K562 (cell line): ENCODE data around the gene GLRX. TPM values are rescaled to one million over a fixed set of nuclear protein-coding genes. Genes with fewer than 3 reads are reported as not detected.

Experiments
- ATAC-seq: fragments of 200-7000 bp; cut with Tn5 transposase; 3 replicates; pipeline ENCODE4 v1.9.1; 2020; ENCODE audit warnings: moderate library complexity
- BruUV-seq: library from RNA; stranded (reverse); fragments of 400-500 nt; replicated peaks from 2 replicates; lab custom pipeline; 2021; lab: Mats Ljungman, UMichigan
- CTCF ChIA-PET: fragments of 300-600 bp; formaldehyde crosslinking; extraction: SDS; loops from one replicate; lab custom pipeline; 2021; ENCODE audit warnings: low intra/inter-chr PET ratio; lab: Yijun Ruan, JAX
- POLR2A ChIA-PET: fragments of 300-600, 350-650 bp; sonication (Branson Sonifier 250); formaldehyde crosslinking; extraction: SDS; loops from one replicate; lab custom pipeline; 2021; ENCODE audit warnings: antibody characterized with exemption, inconsistent platforms; lab: Yijun Ruan, JAX
- DNase-seq, 4 experiments: peaks; one replicate each; pipeline versions ENCODE4 v3.0.0 to v3.0.0-alpha.2; 2011 to 2018; ENCODE audit warnings: low spot score in 3 of 4, mixed read lengths in 3 of 4; ENCODE audit errors: extremely low read depth in 1 of 4
- FAIRE-seq: peaks from 2 replicates; lab custom pipeline; 2011; peaks lifted over from hg19 to GRCh38; lab: Jason Lieb, UNC
- H2AFZ ChIP-seq: 2 replicates; pipeline ENCODE4 v1.6.0; 2011; ENCODE audit warnings: low read depth, low read length, control low read depth, inconsistent platforms
- H3K27ac ChIP-seq: fragments of 200-600 bp; 3 replicates; pipeline ENCODE4 v1.8.0; 2011; ENCODE audit warnings: low read depth, mild to moderate bottlenecking, control low read depth, inconsistent platforms, low read length, moderate library complexity, mixed read lengths; ENCODE audit errors: extremely low read depth
- H3K27me3 ChIP-seq, 2 experiments: fragments of 300-600 bp in 1 of 2; 2 replicates in 1 of 2; 3 replicates in 1 of 2; pipeline versions ENCODE4 v1.6.0 to v1.8.0; 2011; ENCODE audit warnings: inconsistent platforms in 2 of 2, low read length in 2 of 2, mild to moderate bottlenecking in 1 of 2, mixed read lengths in 1 of 2, moderate library complexity in 1 of 2; ENCODE audit not compliant: control insufficient read depth in 2 of 2, insufficient read depth in 2 of 2
- H3K36me3 ChIP-seq: fragments of 300-600 bp; 3 replicates; pipeline ENCODE4 v1.8.0; 2011; ENCODE audit warnings: mild to moderate bottlenecking, low read length, inconsistent platforms; ENCODE audit not compliant: control insufficient read depth, insufficient read depth
- H3K4me1 ChIP-seq, 2 experiments: fragments of 200-600 bp in 1 of 2; replicated peaks in 1 of 2; 2 replicates in 1 of 2; 3 replicates in 1 of 2; pipeline versions ENCODE4 v1.5.1 to v1.8.0; 2011; ENCODE audit warnings: inconsistent platforms in 2 of 2, low read length in 2 of 2, mild to moderate bottlenecking in 1 of 2, mixed read lengths in 1 of 2, moderate library complexity in 1 of 2; ENCODE audit not compliant: control insufficient read depth in 2 of 2, insufficient read depth in 2 of 2
- H3K4me2 ChIP-seq: 2 replicates; pipeline ENCODE4 v1.6.1; 2011; ENCODE audit warnings: low read length, control low read depth, inconsistent platforms, mixed read lengths; ENCODE audit not compliant: insufficient read depth
- H3K4me3 ChIP-seq: fragments of 200-600 bp; sonication (generic), shearing (Covaris generic); 2 replicates; pipeline ENCODE4 v1.5.1; 2016; ENCODE audit warnings: control low read depth, inconsistent platforms
- H3K79me2 ChIP-seq: fragments of 200-600 bp; 3 replicates; pipeline ENCODE4 v1.8.0; 2011; ENCODE audit warnings: low read length, inconsistent platforms; ENCODE audit not compliant: control insufficient read depth, insufficient read depth
- H3K9ac ChIP-seq, 2 experiments: 2 replicates each; pipeline versions ENCODE4 v1.6.0 to v1.6.1; 2011; ENCODE audit warnings: low read depth in 2 of 2, low read length in 2 of 2, control low read depth in 1 of 2, inconsistent platforms in 1 of 2, mild to moderate bottlenecking in 1 of 2, mixed read lengths in 1 of 2; ENCODE audit not compliant: insufficient read depth in 1 of 2
- H3K9me1 ChIP-seq: one replicate; pipeline ENCODE4 v1.6.0; 2011; ENCODE audit warnings: inconsistent platforms, mild to moderate bottlenecking, low read length, moderate library complexity; ENCODE audit not compliant: control insufficient read depth, insufficient read depth
- H3K9me3 ChIP-seq: replicated peaks from 2 replicates; pipeline ENCODE4 v1.5.1; 2011; ENCODE audit warnings: low read depth, low read length, inconsistent platforms; ENCODE audit not compliant: control insufficient read depth, insufficient read depth
- H4K20me1 ChIP-seq: replicated peaks from 2 replicates; pipeline ENCODE4 v1.6.1; 2011; ENCODE audit warnings: low read length, inconsistent platforms, mixed read lengths; ENCODE audit not compliant: control insufficient read depth, insufficient read depth
- PHB2 ChIP-seq: fragments of 450-650 bp; IDR thresholded peaks from 2 replicates; pipeline ENCODE4 v1.6.1; 2017; ENCODE audit warnings: low read depth
- POLR2AphosphoS2 ChIP-seq: IDR thresholded peaks from 2 replicates; pipeline ENCODE4 v1.6.1; 2012; ENCODE audit warnings: low read length, improper control_type of control experiment
- THAP7 ChIP-seq: fragments of 250-450 bp; sonication (Bioruptor Pico); IDR thresholded peaks from 2 replicates; pipeline ENCODE4 v1.5.0; 2021
- ZNF316 ChIP-seq: fragments of 450-650 bp; IDR thresholded peaks from 2 replicates; pipeline ENCODE4 v1.6.1; 2016
- WGBS: fragments of 100-300 bp; shearing (Covaris generic); methylation state at CpG from one replicate; pipeline ENCODE4 v1.1.6; 2016; ENCODE audit warnings: low coverage, mixed read lengths; ENCODE audit not compliant: insufficient coverage; ENCODE audit errors: missing lambda C conversion rate; 5-methylcytosine and 5-hydroxymethylcytosine counted together
- in situ Hi-C: fragments of 300-500 bp; cut with MboI; formaldehyde crosslinking; loops from 4 replicates; pipeline ENCODE4 v1.15.0; 2018; ENCODE audit warnings: inconsistent platforms, mixed read lengths
- intact Hi-C: fragments of 100-400 bp; cut with micrococcal nuclease; formaldehyde crosslinking; loops from 2 replicates; pipeline ENCODE4 v1.14.2; 2022
- polyA plus RNA-seq, 8 experiments: library from polyadenylated mRNA; depleted of rRNA in 4 of 8; stranded (reverse) in 5 of 8; unstranded in 3 of 8; fragments of >200 nt; fragmentation: Nextera tagmentation in 2 of 8; fragmentation: Illumina TruSeq in 1 of 8; extraction: Ambion mirVana in 2 of 8; extraction: Trizol in 1 of 8; gene quantifications; 2 replicates each; pipeline versions ENCODE4 v1.2.1 to v1.2.3, GENCODE V29; 2011 to 2014; ENCODE audit warnings: inconsistent platforms in 1 of 8, missing spikeins in 1 of 8
- total RNA-seq, 7 experiments: library from RNA; depleted of rRNA in 6 of 7; stranded (reverse); fragments of >200 nt in 6 of 7; fragmentation: Illumina TruSeq in 2 of 7; extraction: Trizol in 2 of 7; gene quantifications; 2 replicates each; pipeline versions ENCODE4 v1.2.1 to v1.2.3, GENCODE V29; 2011 to 2021; ENCODE audit warnings: low replicate concordance in 1 of 7

GLRX gene
- total and polyA plus RNA-seq, 9 of the 15 experiments (the other 6 are each of a cell fraction or from before 2014, with no cell fraction given) = 2.3 to 11.2 (median 4.6) TPM

GRCh38 chr5:95799191-95799835 lies 23.2 kb downstream of the GLRX start:
- intact Hi-C loops = no loop called here
- FAIRE-seq = no peak
- BruUV-seq = no TSS peak

GRCh38 chr5:95798545-95798944 lies 24.0 kb downstream of the GLRX start:
- H3K4me3 ChIP-seq = no peak overlapping the region
- no peaks in the 10 kb centered on the region for H3K9me1 ChIP-seq
- H4K20me1 ChIP-seq = no peaks in the 10 kb centered on the region
- intact Hi-C loops (no loop called here), in situ Hi-C loops (no loop called here)
- no peak for FAIRE-seq
- no peak overlapping the region for H3K27ac ChIP-seq
- no peaks in the 10 kb centered on the region for H3K79me2 ChIP-seq
- ATAC-seq = no peak
- CTCF ChIA-PET = no interaction called here
- peaks cover 29% of the 10 kb centered on the region for H3K36me3 ChIP-seq
- POLR2A ChIA-PET = interaction anchor here (1.3 kb wide), 1 partner anchor 24 kb away, joined by 3 read pairs; the partner anchor contains the start of gene GLRX
- no peaks in the 10 kb centered on the region for H3K9me3 ChIP-seq
- DNase-seq = no peak
- no peak overlapping the region for H3K9ac ChIP-seq
- no peaks in the 10 kb centered on the region for H3K27me3 ChIP-seq
- no peak overlapping the region for H3K4me2 ChIP-seq
- no peak for TF ChIP-seq THAP7 (CRISPR knock-in tag)
- no peaks in the 10 kb centered on the region for H3K4me1 ChIP-seq
- BruUV-seq = no TSS peak
- H2AFZ ChIP-seq = no peak overlapping the region

More at GRCh38 chr5:95799191-95799835, 23.2 kb downstream of the GLRX start:
- ChIA-PET POLR2A (interaction anchor here (1.3 to 1.4 kb wide), 2 partner anchors 13 to 23 kb away, joined by 3 read pairs; partner anchors contain the start of gene GLRX), CTCF (no interaction called here)
- Histone ChIP-seq H3K4me3 (no peak overlapping the region), H3K36me3 (peaks cover 21% of the 10 kb centered on the region), H3K9ac (no peak overlapping the region), H4K20me1 (no peaks in the 10 kb centered on the region), H3K79me2 (no peaks in the 10 kb centered on the region), H3K27me3 (no peaks in the 10 kb centered on the region), H3K27ac (no peak overlapping the region), H3K9me3 (no peaks in the 10 kb centered on the region), H2AFZ (no peak overlapping the region), H3K4me1 (no peaks in the 10 kb centered on the region), H3K4me2 (no peak overlapping the region), H3K9me1 (no peaks in the 10 kb centered on the region)
- 94% methylated on average over 4 of the region's 4 CpGs for WGBS
- no peak for DNase-seq
- no peak for ATAC-seq
- in situ Hi-C loops = no loop called here
- TF ChIP-seq POLR2AphosphoS2 (0 out of 2 replicates have a peak, but pooled peaks have one; percentile 18), ZNF316 (peak; percentile 36; the same call in 1 of the 2 replicates), PHB2 (no peak)
